K562 (cell line): ENCODE measurements around the gene ADAM10. TPM values are rescaled to one million over a fixed set of nuclear protein-coding genes. Genes with fewer than 3 reads are reported as not detected.

Source experiments
- ATF7 ChIP-seq: fragments of 450-650 bp; IDR thresholded peaks from 2 replicates; pipeline ENCODE4 v1.7.1; 2014; ENCODE audit warnings: mild to moderate bottlenecking, moderate library complexity
- CEBPB ChIP-seq: fragments of 450-650 bp; IDR thresholded peaks from 2 replicates; pipeline ENCODE4 v1.6.1; 2016; ENCODE audit warnings: missing genetic modification characterization, missing compliant biosample characterization
- CEBPG ChIP-seq, 3 experiments: fragments of 200-800 bp in 1 of 3; sonication (Bioruptor generic) in 1 of 3; sonication (generic) in 1 of 3; formaldehyde crosslinking in 1 of 3; IDR thresholded peaks in 2 of 3; conservative IDR thresholded peaks in 1 of 3; 2 replicates each; pipeline versions ENCODE4 v1.6.1 to v1.8.0; 2016 to 2022; ENCODE audit warnings: missing compliant biosample characterization in 2 of 3, missing genetic modification characterization in 2 of 3, mild to moderate bottlenecking in 1 of 3, missing genetic modification reagents in 1 of 3
- FOSL1 ChIP-seq: fragments of 200-800 bp; sonication (Bioruptor generic); conservative IDR thresholded peaks from 2 replicates; pipeline ENCODE4 v1.6.1; 2016; ENCODE audit warnings: missing genetic modification characterization, missing compliant biosample characterization
- PML ChIP-seq: IDR thresholded peaks from 2 replicates; pipeline ENCODE4 v1.6.1; 2012; ENCODE audit warnings: low read length, inconsistent platforms
- TAF1 ChIP-seq: IDR thresholded peaks from 2 replicates; pipeline ENCODE4 v1.6.1; 2011; ENCODE audit warnings: mild to moderate bottlenecking, low read length, moderate library complexity; ENCODE audit not compliant: insufficient read depth, control insufficient read depth, severe bottlenecking; ENCODE audit errors: extremely low read depth
- ZNF583 ChIP-seq: fragments of 250-450 bp; sonication (Bioruptor Pico); IDR thresholded peaks from 2 replicates; pipeline ENCODE4 v1.4.0; 2020
- ZNF584 ChIP-seq: fragments of 200-800 bp; sonication (Bioruptor generic); IDR thresholded peaks from 2 replicates; pipeline ENCODE4 v1.6.1; 2016; ENCODE audit warnings: low read depth, mild to moderate bottlenecking, missing genetic modification characterization, missing compliant biosample characterization
- polyA plus RNA-seq, 8 experiments: library from polyadenylated mRNA; depleted of rRNA in 4 of 8; stranded (reverse) in 5 of 8; unstranded in 3 of 8; fragments of >200 nt; fragmentation: Nextera tagmentation in 2 of 8; fragmentation: Illumina TruSeq in 1 of 8; extraction: Ambion mirVana in 2 of 8; extraction: Trizol in 1 of 8; gene quantifications; 2 replicates each; pipeline versions ENCODE4 v1.2.1 to v1.2.3, GENCODE V29; 2011 to 2014; ENCODE audit warnings: inconsistent platforms in 1 of 8, missing spikeins in 1 of 8
- total RNA-seq, 7 experiments: library from RNA; depleted of rRNA in 6 of 7; stranded (reverse); fragments of >200 nt in 6 of 7; fragmentation: Illumina TruSeq in 2 of 7; extraction: Trizol in 2 of 7; gene quantifications; 2 replicates each; pipeline versions ENCODE4 v1.2.1 to v1.2.3, GENCODE V29; 2011 to 2021; ENCODE audit warnings: low replicate concordance in 1 of 7
- TF ChIP-seq, protein P1 (sequence below), 2 experiments: fragments of 450-650 bp in 1 of 2; sonication (generic) in 1 of 2; formaldehyde crosslinking in 1 of 2; IDR thresholded peaks; 2 replicates each; pipeline versions ENCODE4 v1.7.1 to v1.9.0; 2016 to 2022; ENCODE audit warnings: inconsistent platforms in 1 of 2, mild to moderate bottlenecking in 1 of 2, missing genetic modification reagents in 1 of 2
- TF ChIP-seq, protein P2 (sequence below), 2 experiments: fragments of 250-450 bp in 1 of 2; fragments of 450-650 bp in 1 of 2; sonication (Bioruptor Pico) in 1 of 2; IDR thresholded peaks; 2 replicates each; pipeline versions ENCODE4 v1.6.1 to v1.8.0; 2016 to 2021; ENCODE audit warnings: mild to moderate bottlenecking in 2 of 2, moderate library complexity in 2 of 2, missing compliant biosample characterization in 1 of 2, missing genetic modification characterization in 1 of 2
- TF ChIP-seq, protein P3 (sequence below): fragments of 450-650 bp; IDR thresholded peaks from 2 replicates; pipeline ENCODE4 v1.6.1; 2017; ENCODE audit warnings: antibody characterized with exemption, mild to moderate bottlenecking

The ADAM10 gene
- total and polyA plus RNA-seq, 9 of the 15 experiments (the other 6 are each of a cell fraction or from before 2014, with no cell fraction given), result 11.9 to 152 (median 57.3) TPM

DNA sequence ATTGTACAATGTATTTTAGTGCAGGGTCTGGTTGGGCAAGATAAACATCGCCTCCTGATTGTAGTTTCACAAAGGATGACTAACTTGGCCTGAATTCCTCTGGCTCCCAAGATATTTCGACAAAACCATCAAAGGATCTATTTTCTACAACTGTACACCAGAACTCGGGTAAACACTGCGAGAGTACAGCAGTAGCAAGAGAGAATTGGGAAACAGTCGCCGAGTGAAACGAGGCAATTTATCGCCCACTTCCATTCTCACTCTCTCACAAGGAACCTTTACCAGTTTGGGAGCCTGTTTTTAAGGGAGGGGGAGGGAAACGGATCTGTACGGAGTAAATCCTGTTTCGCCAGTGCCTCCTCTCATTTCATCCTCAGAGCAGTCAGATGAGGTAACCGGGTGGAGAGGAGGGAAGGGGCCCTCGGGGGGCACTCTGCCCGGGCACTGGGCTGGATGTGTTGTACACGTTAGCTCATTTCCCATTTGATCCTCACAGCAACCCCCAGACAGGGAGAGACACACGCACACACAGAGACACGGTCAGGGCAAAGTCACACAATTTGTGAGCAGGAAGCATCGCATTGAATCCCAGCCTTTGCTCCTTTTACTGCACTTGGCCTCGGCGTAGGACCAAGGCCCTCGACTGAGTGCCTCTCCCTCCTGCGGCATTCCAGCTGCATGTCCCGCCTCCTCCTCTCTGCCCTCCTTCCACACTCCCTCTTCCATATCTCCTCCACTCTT lies 197.6 kb downstream of the ADAM10 start (continued):
- TF ChIP-seq, protein P1, sequence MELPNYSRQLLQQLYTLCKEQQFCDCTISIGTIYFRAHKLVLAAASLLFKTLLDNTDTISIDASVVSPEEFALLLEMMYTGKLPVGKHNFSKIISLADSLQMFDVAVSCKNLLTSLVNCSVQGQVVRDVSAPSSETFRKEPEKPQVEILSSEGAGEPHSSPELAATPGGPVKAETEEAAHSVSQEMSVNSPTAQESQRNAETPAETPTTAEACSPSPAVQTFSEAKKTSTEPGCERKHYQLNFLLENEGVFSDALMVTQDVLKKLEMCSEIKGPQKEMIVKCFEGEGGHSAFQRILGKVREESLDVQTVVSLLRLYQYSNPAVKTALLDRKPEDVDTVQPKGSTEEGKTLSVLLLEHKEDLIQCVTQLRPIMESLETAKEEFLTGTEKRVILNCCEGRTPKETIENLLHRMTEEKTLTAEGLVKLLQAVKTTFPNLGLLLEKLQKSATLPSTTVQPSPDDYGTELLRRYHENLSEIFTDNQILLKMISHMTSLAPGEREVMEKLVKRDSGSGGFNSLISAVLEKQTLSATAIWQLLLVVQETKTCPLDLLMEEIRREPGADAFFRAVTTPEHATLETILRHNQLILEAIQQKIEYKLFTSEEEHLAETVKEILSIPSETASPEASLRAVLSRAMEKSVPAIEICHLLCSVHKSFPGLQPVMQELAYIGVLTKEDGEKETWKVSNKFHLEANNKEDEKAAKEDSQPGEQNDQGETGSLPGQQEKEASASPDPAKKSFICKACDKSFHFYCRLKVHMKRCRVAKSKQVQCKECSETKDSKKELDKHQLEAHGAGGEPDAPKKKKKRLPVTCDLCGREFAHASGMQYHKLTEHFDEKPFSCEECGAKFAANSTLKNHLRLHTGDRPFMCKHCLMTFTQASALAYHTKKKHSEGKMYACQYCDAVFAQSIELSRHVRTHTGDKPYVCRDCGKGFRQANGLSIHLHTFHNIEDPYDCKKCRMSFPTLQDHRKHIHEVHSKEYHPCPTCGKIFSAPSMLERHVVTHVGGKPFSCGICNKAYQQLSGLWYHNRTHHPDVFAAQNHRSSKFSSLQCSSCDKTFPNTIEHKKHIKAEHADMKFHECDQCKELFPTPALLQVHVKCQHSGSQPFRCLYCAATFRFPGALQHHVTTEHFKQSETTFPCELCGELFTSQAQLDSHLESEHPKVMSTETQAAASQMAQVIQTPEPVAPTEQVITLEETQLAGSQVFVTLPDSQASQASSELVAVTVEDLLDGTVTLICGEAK (IDR thresholded peaks at IDR 0.05), result 0 out of 2 replicates have a peak, but pooled peaks have one; percentile 27
- TF ChIP-seq, protein P1 (CRISPR knock-in tag; IDR thresholded peaks at IDR 0.05), result no peak
- TF ChIP-seq, protein P2, sequence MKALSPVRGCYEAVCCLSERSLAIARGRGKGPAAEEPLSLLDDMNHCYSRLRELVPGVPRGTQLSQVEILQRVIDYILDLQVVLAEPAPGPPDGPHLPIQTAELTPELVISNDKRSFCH (CRISPR knock-in tag; IDR thresholded peaks at IDR 0.05), result no peak
- TF ChIP-seq, protein P2 (tag; IDR thresholded peaks at IDR 0.05), result peak; percentile 76; the same call in 1 of the 2 replicates
- TF ChIP-seq ZNF584 (CRISPR knock-in tag) (peak; percentile 33; the same call in 1 of the 2 replicates), PML (peak; percentile 51; the same call in 1 of the 2 replicates), FOSL1 (tag) (peak; percentile 93), ZNF583 (CRISPR knock-in tag) (no peak), CEBPG (CRISPR knock-in tag; IDR thresholded peaks at IDR 0.05) (no peak), CEBPG (tag; conservative IDR thresholded peaks at IDR 0.05 in 1 of 2, IDR thresholded peaks at IDR 0.05 in 1 of 2) (peak in 1 of 2 experiments; percentile 76; a peak in 3 of 4 replicates), ATF7 (peak; percentile 28; the same call in 1 of the 2 replicates), CEBPB (tag) (peak; percentile 67), TAF1 (no peak)
- TF ChIP-seq, protein P3, sequence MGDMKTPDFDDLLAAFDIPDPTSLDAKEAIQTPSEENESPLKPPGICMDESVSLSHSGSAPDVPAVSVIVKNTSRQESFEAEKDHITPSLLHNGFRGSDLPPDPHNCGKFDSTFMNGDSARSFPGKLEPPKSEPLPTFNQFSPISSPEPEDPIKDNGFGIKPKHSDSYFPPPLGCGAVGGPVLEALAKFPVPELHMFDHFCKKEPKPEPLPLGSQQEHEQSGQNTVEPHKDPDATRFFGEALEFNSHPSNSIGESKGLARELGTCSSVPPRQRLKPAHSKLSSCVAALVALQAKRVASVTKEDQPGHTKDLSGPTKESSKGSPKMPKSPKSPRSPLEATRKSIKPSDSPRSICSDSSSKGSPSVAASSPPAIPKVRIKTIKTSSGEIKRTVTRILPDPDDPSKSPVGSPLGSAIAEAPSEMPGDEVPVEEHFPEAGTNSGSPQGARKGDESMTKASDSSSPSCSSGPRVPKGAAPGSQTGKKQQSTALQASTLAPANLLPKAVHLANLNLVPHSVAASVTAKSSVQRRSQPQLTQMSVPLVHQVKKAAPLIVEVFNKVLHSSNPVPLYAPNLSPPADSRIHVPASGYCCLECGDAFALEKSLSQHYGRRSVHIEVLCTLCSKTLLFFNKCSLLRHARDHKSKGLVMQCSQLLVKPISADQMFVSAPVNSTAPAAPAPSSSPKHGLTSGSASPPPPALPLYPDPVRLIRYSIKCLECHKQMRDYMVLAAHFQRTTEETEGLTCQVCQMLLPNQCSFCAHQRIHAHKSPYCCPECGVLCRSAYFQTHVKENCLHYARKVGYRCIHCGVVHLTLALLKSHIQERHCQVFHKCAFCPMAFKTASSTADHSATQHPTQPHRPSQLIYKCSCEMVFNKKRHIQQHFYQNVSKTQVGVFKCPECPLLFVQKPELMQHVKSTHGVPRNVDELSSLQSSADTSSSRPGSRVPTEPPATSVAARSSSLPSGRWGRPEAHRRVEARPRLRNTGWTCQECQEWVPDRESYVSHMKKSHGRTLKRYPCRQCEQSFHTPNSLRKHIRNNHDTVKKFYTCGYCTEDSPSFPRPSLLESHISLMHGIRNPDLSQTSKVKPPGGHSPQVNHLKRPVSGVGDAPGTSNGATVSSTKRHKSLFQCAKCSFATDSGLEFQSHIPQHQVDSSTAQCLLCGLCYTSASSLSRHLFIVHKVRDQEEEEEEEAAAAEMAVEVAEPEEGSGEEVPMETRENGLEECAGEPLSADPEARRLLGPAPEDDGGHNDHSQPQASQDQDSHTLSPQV, result peak; percentile 60
